Suprapubic skin (tissue), 4 donors: ENCODE measurements around the gene SLC35E1. TPM values are rescaled to one million over a fixed set of nuclear protein-coding genes. Genes with fewer than 3 reads are reported as not detected.

Experiments used
- DNase-seq, 2 donors: peaks; one replicate each; pipeline ENCODE4 v3.0.0-alpha.2; 2019; ENCODE audit warnings: low spot score in 2 of 2
- H3K27ac ChIP-seq: fragments of 200-600 bp; sonication (generic); one replicate; pipeline ENCODE4 v1.5.1; 2019
- H3K27me3 ChIP-seq: fragments of 200-600 bp; sonication (generic); one replicate; pipeline ENCODE4 v1.5.1; 2019
- H3K36me3 ChIP-seq: fragments of 200-600 bp; sonication (generic); one replicate; pipeline ENCODE4 v1.5.1; 2019
- H3K4me1 ChIP-seq: fragments of 200-600 bp; sonication (generic); one replicate; pipeline ENCODE4 v1.5.1; 2019
- H3K4me3 ChIP-seq: fragments of 200-600 bp; sonication (generic); one replicate; pipeline ENCODE4 v1.5.1; 2019; ENCODE audit warnings: mild to moderate bottlenecking
- H3K9me3 ChIP-seq: fragments of 200-600 bp; sonication (generic); one replicate; pipeline ENCODE4 v1.5.1; 2019
- CTCF ChIP-seq, 2 donors: fragments of 200-600 bp in 1 of 2; fragments of 450-650 bp in 1 of 2; sonication (generic) in 1 of 2; IDR thresholded peaks; one replicate each; pipeline ENCODE4 v1.5.1; 2016 to 2019; ENCODE audit warnings: antibody characterized with exemption in 2 of 2, mild to moderate bottlenecking in 1 of 2, moderate library complexity in 1 of 2
- EP300 ChIP-seq: sonication (generic); formaldehyde crosslinking; IDR thresholded peaks from one replicate; pipeline ENCODE4 v1.6.1; 2017; ENCODE audit warnings: antibody characterized with exemption
- POLR2A ChIP-seq, 2 donors: fragments of 450-650 bp; IDR thresholded peaks; one replicate each; pipeline ENCODE4 v1.6.1; 2017; ENCODE audit warnings: antibody characterized with exemption in 2 of 2, mild to moderate bottlenecking in 2 of 2, moderate library complexity in 2 of 2
- POLR2AphosphoS5 ChIP-seq, 3 donors: sonication (generic); formaldehyde crosslinking; IDR thresholded peaks; one replicate each; pipeline ENCODE4 v1.6.1; 2017; ENCODE audit warnings: antibody characterized with exemption in 3 of 3
- WGBS: methylation state at CpG from one replicate; pipeline ENCODE4 v1.1.5; 2018; 5-methylcytosine and 5-hydroxymethylcytosine counted together
- total RNA-seq, 4 donors: library from RNA; depleted of rRNA; stranded (reverse); fragments of >200 nt; gene quantifications; one replicate each; pipeline ENCODE4 v1.1.0, GENCODE V29; 2016

SLC35E1 gene
- total RNA-seq, 4 donors from 2014 or later = 49.8 to 64.8 (median 56.3) TPM

- no peak for DNase-seq
- TF ChIP-seq EP300 = no peak
- no peak for TF ChIP-seq POLR2AphosphoS5 (IDR thresholded peaks at IDR 0.05)
- no peak for TF ChIP-seq POLR2A (IDR thresholded peaks at IDR 0.05)
- TF ChIP-seq CTCF (IDR thresholded peaks at IDR 0.05) = no peak
- H3K27me3 ChIP-seq = no peaks in the 10 kb centered on the region
- no peaks in the 10 kb centered on the region for H3K4me1 ChIP-seq
- no peaks in the 10 kb centered on the region for H3K9me3 ChIP-seq
- 86% methylated on average over 11 of the region's 18 CpGs for WGBS
- no peak overlapping the region for H3K27ac ChIP-seq
- H3K36me3 ChIP-seq = peaks cover 99% of the 10 kb centered on the region
- no peak overlapping the region for H3K4me3 ChIP-seq
Measured at GRCh38 chr19:16520986-16521624, 51.1 kb downstream of the SLC35E1 start.

GRCh38 chr19:16520074-16520973 is 51.9 kb downstream of the SLC35E1 start:
- H3K4me3 ChIP-seq = no peak overlapping the region
- WGBS = 91% methylated on average over 42 of the region's 45 CpGs

GRCh38 chr19:16519230-16519687 is 53.0 kb downstream of the SLC35E1 start:
- TF ChIP-seq POLR2AphosphoS5 (IDR thresholded peaks at IDR 0.05) (no peak), CTCF (IDR thresholded peaks at IDR 0.05) (no peak), EP300 (no peak), POLR2A (IDR thresholded peaks at IDR 0.05) (no peak)
- peak in 1 of 2 donors; percentile 55 for DNase-seq
- H3K9me3 ChIP-seq = no peaks in the 10 kb centered on the region
- H3K36me3 ChIP-seq = peaks cover 87% of the 10 kb centered on the region
- H3K4me3 ChIP-seq = no peak overlapping the region
- 94% methylated on average over 22 of the region's 24 CpGs for WGBS
- no peaks in the 10 kb centered on the region for H3K4me1 ChIP-seq
- no peak overlapping the region for H3K27ac ChIP-seq
- no peaks in the 10 kb centered on the region for H3K27me3 ChIP-seq

More at GRCh38 chr19:16520074-16520973, 51.9 kb downstream of the SLC35E1 start:
- Histone ChIP-seq H3K4me1 (no peaks in the 10 kb centered on the region), H3K36me3 (peaks cover 91% of the 10 kb centered on the region), H3K27me3 (no peaks in the 10 kb centered on the region), H3K27ac (no peak overlapping the region), H3K9me3 (no peaks in the 10 kb centered on the region)
- no peak for DNase-seq
- TF ChIP-seq POLR2AphosphoS5 (IDR thresholded peaks at IDR 0.05) (no peak), EP300 (no peak), POLR2A (IDR thresholded peaks at IDR 0.05) (no peak), CTCF (IDR thresholded peaks at IDR 0.05) (no peak)

- no peaks in the 10 kb centered on the region for H3K27me3 ChIP-seq
- DNase-seq = no peak
- H3K4me3 ChIP-seq = no peak overlapping the region
- peaks cover 84% of the 10 kb centered on the region for H3K36me3 ChIP-seq
- H3K4me1 ChIP-seq = no peaks in the 10 kb centered on the region
- H3K9me3 ChIP-seq = no peaks in the 10 kb centered on the region
- no peak overlapping the region for H3K27ac ChIP-seq
- TF ChIP-seq POLR2A (IDR thresholded peaks at IDR 0.05) = no peak
- no peak for TF ChIP-seq EP300
- TF ChIP-seq POLR2AphosphoS5 (IDR thresholded peaks at IDR 0.05) = no peak
- TF ChIP-seq CTCF (IDR thresholded peaks at IDR 0.05) = no peak
- 85% methylated on average over 31 of the region's 33 CpGs for WGBS
Measured at GRCh38 chr19:16518483-16519229, 53.6 kb downstream of the SLC35E1 start.
